ENCODE measurements around the gene AK4.

GRCh38 chr1:65182658-65183268, 34.8 kb downstream of the AK4 start:
- no peak for TF ChIP-seq CTCF (conservative IDR thresholded peaks at IDR 0.05; ENCODE audit: low read depth, low read length)
- TF ChIP-seq EZH2 (IDR thresholded peaks at IDR 0.05; ENCODE audit: borderline replicate concordance, low read depth, low read length, poor library complexity, severe bottlenecking): no peak
